ENCODE results near the gene H6PD.

The H6PD gene

GRCh38 chr1:9256332-9256731, 21.8 kb downstream of the H6PD start:
- DNase-seq (ENCODE audit: low read depth, low spot score): no peak

GRCh38 chr1:9257851-9258250, 23.3 kb downstream of the H6PD start:
- no peak for DNase-seq (ENCODE audit: low read depth, low spot score)

DNA sequence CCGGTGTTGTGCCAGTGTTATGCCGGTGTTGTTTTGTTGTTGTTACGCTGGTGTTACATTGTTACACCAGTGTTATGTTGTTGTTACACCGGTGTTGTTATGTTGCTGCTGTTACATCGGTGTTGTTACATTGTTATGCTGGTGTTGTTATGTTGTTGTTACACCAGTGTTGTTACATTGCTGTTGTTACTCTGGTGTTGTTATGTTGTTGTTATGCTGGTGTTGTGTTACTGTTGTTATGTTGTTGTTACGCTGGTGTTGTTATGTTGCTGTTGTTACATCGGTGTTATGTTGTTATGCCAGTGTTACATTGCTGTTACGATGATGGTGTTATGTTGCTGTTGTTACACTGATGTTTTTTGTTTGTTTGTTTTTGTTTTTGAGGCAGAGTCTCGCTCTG, 24.1 kb downstream of the H6PD start:
- no peak for DNase-seq (ENCODE audit: low read depth, low spot score)

GRCh38 chr1:9260059-9260766, 25.6 kb downstream of the H6PD start:
- DNase-seq (ENCODE audit: low read depth, low spot score): no peak

DNA sequence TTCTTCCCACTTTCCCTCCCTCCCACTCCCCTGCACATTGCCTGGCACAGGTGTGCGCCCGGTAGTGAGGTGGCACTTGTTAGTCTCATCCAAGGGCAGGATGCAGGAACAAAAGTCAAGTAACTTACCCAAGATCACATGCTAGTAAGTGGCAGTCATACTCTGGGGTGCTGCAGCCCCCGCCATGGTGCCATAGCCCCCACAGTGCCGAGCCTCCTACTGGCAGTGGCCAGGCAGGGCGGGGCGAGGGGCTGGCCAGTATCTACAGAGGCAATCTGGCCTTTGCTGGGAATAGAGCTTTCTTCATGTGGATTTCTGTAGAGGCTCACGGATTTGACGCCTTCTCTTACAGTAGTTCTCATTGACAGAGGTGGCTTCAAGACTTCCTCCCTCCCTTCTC, 26.9 kb downstream of the H6PD start:
- no peak for DNase-seq (ENCODE audit: low read depth, low spot score)

- no peak for DNase-seq (ENCODE audit: low read depth, low spot score)
Measured at GRCh38 chr1:9262096-9262986, 27.8 kb downstream of the H6PD start.

- DNase-seq (ENCODE audit: low read depth, low spot score): no peak
Measured at GRCh38 chr1:9263276-9263855, 28.8 kb downstream of the H6PD start.

DNA sequence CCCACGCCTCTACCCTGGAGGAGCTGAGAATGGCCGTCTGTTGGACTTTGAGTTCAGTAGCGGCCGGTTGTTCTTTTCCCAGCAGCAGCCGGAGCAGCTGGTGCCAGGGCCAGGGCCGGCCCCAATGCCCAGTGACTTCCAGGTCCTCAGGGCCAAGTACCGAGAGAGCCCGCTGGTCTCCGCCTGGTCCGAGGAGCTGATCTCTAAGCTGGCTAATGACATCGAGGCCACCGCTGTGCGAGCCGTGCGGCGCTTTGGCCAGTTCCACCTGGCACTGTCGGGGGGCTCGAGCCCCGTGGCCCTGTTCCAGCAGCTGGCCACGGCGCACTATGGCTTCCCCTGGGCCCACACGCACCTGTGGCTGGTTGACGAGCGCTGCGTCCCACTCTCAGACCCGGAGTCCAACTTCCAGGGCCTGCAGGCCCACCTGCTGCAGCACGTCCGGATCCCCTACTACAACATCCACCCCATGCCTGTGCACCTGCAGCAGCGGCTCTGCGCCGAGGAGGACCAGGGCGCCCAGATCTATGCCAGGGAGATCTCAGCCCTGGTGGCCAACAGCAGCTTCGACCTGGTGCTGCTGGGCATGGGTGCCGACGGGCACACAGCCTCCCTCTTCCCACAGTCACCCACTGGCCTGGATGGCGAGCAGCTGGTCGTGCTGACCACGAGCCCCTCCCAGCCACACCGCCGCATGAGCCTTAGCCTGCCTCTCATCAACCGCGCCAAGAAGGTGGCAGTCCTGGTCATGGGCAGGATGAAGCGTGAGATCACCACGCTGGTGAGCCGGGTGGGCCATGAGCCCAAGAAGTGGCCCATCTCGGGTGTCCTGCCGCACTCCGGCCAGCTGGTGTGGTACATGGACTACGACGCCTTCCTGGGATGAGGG, 29.7 kb downstream of the H6PD start:
- DNase-seq (ENCODE audit: low read depth, low spot score): no peak

DNA sequence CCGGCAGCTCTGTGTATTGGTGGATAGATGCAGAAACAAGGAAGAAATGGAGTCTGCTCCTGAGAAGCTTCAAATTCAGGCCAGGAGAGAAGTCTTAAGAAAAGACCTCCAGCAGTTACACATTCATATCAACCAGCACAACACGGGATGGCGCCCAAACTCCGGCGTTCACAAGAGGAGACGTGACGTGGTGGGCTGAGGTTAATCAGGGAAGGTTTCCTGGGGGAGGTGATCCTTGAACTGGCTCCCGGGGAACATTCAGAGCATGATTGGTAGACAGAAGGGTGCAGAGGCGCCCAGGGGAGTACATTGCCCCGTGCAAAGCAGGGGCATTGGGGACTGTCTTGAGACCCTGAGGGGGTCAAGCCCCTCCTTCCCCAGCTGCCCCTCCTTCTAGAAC, 30.5 kb downstream of the H6PD start:
- DNase-seq (ENCODE audit: low read depth, low spot score): no peak

GRCh38 chr1:9265968-9266367, 31.4 kb downstream of the H6PD start:
- no peak for DNase-seq (ENCODE audit: low read depth, low spot score)

GRCh38 chr1:9267352-9267686, 32.7 kb downstream of the H6PD start:
- DNase-seq (ENCODE audit: low read depth, low spot score): no peak

DNA sequence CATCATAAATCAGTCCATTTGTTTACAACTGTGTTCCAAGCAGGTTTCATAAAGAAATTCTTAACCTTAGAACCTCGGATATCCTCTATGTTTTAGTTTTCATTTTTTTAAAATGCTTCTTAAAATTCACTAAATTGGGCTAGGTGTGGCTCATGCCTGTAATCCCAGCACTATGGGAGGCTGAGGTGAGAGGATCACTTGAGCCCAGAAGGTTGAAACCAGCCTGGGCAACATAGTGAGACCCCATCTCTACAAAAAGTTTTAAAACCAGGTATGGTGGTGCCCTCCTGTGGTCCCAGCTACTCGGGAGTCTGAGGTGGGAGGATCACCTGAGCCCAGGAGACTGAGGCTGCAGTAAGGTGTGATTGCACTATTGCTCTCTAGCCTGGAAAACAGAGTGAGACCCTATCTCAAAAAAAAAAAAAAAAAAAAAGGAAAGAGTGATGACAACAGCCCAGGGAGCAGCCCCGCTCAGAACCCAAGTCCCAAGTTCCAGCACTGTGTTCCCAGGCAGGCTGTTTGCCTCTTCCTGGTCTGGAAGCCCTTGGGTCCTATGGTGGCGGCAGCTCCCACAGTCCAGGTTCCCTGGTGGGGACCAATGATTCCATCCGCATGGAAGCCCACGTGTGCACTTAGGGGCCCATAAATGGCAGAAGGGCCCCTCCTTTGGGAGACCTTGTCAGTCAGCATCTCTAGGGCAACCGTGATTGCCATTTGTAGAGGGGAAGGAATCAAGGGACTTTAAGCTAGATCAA, 33.4 kb downstream of the H6PD start:
- DNase-seq (ENCODE audit: low read depth, low spot score): no peak

- DNase-seq (ENCODE audit: low read depth, low spot score): no peak
Measured at GRCh38 chr1:9269078-9269501, 34.5 kb downstream of the H6PD start.

DNA sequence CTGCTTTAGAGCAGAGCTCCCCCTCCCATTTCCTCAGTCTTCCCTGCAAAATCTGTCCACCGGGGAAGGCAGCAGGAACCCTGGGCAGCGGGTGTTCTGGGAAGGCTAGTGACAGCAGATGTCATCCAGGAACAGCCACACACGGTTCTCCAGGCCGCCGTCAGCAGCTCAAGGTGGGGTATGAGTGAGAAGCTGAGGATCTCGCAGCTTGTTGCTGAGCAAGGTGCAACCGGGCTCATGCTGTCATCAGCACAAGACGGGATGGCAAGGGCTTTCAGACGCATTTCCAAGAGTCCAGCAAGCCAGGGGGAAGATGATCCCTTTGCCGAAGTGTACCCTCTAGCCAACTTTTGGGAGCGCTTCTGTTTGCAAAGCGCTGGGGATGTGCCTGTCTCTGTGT, 35.1 kb downstream of the H6PD start:
- DNase-seq (ENCODE audit: low read depth, low spot score): no peak

GRCh38 chr1:9270290-9270883, 35.8 kb downstream of the H6PD start:
- no peak for DNase-seq (ENCODE audit: low read depth, low spot score)

DNA sequence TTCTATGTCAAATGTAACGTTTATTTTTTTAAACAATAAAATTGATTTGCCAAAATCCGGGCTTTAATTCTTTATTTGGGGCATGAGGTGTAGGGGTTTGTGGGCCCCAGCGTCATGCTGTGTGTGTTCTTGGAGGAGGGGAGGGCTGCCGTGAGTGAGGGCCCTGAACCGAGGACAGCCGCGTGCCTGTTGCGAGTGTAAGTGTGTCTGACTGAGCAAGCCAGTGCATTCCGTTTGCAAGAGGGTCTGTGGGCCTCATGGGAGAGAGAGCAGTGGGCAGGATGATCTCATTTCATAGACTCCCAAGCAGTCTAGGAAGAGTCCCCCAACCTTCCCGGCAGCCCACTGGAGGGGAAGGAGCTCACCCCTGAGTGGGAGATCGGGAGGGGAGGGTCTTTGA, 36.7 kb downstream of the H6PD start:
- DNase-seq (ENCODE audit: low read depth, low spot score): no peak

DNA sequence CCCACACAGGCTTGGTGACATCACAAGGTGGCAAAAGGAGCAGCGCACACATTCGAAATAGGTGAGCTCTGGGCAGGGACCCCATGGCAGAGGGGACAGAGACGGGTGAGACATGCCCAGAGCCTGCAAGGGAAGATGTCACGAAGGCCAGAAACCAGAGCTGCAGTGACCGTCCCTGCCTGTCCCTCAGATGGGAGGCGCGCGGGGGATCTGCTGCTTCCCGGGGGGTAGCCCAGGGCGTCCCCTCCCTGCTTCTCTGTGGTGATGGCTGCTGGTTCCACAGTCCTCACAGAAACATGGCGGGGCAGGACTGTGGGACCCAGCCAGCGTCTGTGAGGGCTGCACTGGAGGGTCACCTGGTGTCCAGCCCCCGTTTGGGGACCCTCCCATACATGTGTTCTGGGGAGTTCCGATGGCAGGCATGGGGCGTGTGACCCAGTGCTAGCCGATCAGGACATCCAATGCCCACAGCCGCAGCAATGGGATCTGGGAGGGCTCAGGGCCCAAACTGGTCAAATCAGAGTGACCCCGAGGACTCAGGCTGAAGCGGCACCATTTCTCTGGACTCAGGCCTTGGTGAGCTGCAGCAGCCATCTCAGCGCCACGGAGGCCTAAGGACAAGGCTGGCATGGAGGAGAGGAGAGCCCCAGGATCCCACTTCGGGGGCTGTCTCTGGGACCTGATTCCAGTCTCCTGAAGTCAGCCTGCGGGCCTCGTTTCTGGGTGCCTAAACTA, 37.5 kb downstream of the H6PD start:
- no peak for DNase-seq (ENCODE audit: low read depth, low spot score)

DNA sequence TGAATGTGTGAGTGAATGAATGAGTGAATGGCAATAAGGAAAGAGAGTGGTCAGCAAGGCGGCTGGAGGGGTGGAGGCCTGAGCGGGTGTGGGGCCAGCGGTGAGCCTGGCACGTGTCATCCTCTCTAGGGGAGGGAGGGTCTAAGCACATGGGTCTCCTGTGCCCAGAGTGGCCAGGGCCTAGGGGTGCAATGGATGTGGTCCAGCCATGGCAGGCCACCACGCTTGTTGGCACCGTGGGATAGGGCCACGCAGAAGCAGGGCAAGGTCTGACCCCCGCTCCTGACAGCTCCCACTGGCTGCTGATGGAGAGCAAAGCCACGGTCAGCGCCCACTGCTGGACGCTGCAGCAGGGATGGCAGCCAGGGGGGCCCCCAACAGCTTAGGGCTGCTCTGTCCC, 38.6 kb downstream of the H6PD start:
- DNase-seq (ENCODE audit: low read depth, low spot score): no peak

GRCh38 chr1:9275161-9275560, 40.6 kb downstream of the H6PD start:
- DNase-seq (ENCODE audit: low read depth, low spot score): no peak

- DNase-seq (ENCODE audit: low read depth, low spot score): peak; percentile 87
Measured at GRCh38 chr1:9275567-9276034, 41.0 kb downstream of the H6PD start.

Data from astrocyte of the hippocampus (primary cell).